GM12874 (cell line): ENCODE data around the gene IP6K2.

Experiments used
- TF ChIP-seq, protein P1 (sequence below): IDR thresholded peaks from 2 replicates; pipeline ENCODE4 v1.5.1; 2011; ENCODE audit warnings: low read depth, mild to moderate bottlenecking, control low read depth, low read length, moderate library complexity; ENCODE audit not compliant: insufficient read depth

Gene IP6K2

GRCh38 chr3:48682786-48683185 is 34.2 kb downstream of the IP6K2 start:
- TF ChIP-seq, protein P1, sequence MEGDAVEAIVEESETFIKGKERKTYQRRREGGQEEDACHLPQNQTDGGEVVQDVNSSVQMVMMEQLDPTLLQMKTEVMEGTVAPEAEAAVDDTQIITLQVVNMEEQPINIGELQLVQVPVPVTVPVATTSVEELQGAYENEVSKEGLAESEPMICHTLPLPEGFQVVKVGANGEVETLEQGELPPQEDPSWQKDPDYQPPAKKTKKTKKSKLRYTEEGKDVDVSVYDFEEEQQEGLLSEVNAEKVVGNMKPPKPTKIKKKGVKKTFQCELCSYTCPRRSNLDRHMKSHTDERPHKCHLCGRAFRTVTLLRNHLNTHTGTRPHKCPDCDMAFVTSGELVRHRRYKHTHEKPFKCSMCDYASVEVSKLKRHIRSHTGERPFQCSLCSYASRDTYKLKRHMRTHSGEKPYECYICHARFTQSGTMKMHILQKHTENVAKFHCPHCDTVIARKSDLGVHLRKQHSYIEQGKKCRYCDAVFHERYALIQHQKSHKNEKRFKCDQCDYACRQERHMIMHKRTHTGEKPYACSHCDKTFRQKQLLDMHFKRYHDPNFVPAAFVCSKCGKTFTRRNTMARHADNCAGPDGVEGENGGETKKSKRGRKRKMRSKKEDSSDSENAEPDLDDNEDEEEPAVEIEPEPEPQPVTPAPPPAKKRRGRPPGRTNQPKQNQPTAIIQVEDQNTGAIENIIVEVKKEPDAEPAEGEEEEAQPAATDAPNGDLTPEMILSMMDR, result no peak

- TF ChIP-seq, protein P1, result no peak
Measured at GRCh38 chr3:48681974-48682610, 34.9 kb downstream of the IP6K2 start.

- TF ChIP-seq, protein P1, result no peak
Measured at GRCh38 chr3:48681541-48681880, 35.5 kb downstream of the IP6K2 start.

GRCh38 chr3:48680811-48681540 is 36.0 kb downstream of the IP6K2 start:
- TF ChIP-seq, protein P1, result no peak

DNA sequence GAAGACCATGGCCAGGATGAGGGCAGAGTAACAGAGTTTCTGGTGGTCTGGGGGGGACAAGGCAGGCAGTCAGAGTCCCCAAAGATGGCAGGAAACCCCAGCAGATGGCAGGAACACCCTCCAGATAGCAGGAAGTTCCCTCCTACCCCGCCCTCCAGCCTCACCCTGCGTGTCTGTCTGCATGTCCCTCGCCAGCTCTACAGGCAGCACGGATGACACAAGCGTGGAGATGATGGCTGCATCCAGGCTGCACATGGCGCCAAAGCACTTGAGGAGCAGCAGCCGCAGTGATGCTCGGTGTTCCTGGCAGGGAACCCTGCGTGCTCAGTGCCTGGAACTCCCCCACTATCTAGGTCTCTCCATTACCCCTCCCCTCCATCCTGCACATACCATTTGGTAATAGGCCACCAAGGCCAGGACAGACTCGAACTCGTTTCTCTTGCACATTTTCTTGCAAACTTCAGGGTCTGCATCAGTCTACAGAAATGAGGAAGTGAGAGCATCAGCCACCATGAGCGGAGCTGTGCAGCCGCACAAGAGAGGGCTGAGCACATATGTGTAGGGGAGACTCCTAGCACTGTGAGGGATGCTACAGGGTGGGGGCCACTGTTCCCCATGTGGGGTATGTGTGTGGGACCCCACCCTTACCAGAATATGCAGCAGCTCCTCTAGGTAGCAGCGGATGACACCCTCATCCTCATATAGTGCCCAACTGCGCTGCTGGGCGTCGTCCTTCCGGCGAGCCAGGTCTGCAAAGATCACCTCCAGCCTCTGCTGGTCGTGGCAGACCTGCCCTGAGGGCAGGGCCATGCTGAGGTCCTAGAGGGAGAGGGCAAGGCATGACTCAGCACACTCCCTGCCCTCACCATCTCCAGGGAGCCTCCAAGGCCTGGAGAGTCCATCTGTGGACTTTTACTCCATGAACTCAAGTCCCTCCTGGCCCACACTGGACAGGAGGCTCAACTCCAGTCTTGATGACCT is 37.3 kb downstream of the IP6K2 start:
- TF ChIP-seq, protein P1, result no peak

DNA sequence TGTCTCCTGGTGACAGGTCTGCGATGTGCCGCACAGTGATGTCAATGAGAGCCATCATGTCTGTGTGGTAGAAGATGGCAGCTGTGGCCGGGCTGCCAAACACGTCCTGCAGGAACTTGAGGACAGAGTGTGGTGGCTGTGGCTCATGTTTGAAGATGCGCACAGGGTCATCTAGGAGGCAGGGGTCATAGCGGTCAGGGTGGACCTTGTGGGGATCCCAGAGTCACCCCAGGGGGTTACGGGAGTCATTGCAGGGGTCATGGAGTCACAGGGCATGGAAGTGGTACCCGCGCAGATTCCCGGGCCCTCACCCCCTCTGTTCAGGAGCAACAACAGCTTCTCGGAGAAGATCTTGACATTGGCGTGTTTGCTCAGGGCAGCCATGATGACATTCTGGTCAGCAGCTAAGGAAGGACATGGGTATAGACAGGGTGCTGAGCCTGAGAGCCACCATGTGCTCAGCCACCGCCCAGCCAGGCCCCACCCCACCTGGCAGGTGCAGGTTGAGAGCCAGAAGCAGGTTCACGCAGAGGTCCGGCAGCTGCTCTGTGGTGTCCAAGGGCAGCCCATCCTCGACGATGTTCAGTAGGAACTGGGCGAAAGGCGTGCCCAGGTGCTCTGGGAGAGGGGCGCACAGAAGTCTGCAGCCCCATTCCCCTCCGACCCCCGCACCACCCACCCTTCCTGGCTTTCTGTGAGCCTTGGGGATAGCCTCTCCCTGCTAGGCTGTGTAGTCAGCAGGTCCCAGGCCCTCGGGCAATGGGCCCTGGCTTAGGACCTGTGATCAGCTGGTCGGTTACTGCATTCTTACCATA is 38.2 kb downstream of the IP6K2 start:
- TF ChIP-seq, protein P1, result no peak

DNA sequence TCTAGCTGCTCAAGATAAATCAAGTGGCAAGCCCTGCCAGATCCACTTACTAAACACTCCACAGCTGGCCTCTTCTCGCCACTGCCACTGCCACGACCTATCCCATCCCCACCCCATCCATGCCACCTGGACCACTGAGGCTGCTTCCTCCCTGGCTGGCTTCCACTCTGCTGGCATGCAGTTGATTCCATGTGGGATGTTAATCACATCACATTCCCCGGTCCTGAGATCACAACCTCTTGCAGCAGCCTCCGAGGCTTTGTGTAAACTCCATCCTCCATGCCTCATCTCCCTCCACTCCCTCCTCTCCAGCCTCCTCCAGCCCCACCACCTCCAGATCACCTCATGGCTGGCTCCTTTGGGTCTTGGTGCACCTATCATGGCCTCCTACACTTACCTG is 39.0 kb downstream of the IP6K2 start:
- TF ChIP-seq, protein P1, result no peak
